ENCODE measurements around the gene SIN3B.
"Not testable (repeated sequence)": the region's sequence is repeated elsewhere in the genome, so short reads cannot be mapped to it uniquely, and the experiment has no call there.

Gene SIN3B

GRCh38 chr19:16872728-16873127 is 43.5 kb downstream of the SIN3B start:
- DNase-seq, result no peak

GRCh38 chr19:16873594-16873993 is 44.4 kb downstream of the SIN3B start:
- no peak for DNase-seq

GRCh38 chr19:16874250-16874977 is 45.2 kb downstream of the SIN3B start:
- DNase-seq, result no peak

- DNase-seq, result not testable (repeated sequence)
Observed at GRCh38 chr19:16874978-16875299, 45.7 kb downstream of the SIN3B start.

- DNase-seq, result no peak
Observed at GRCh38 chr19:16875584-16876555, 46.7 kb downstream of the SIN3B start.

- no peak for DNase-seq
Observed at GRCh38 chr19:16876904-16877361, 47.7 kb downstream of the SIN3B start.

GRCh38 chr19:16877581-16877980 is 48.4 kb downstream of the SIN3B start:
- DNase-seq, result no peak

GRCh38 chr19:16878181-16878965 is 49.2 kb downstream of the SIN3B start:
- DNase-seq, result no peak

- DNase-seq, result no peak
Observed at GRCh38 chr19:16880884-16881554, 51.8 kb downstream of the SIN3B start.

GRCh38 chr19:16882146-16882545 is 52.9 kb downstream of the SIN3B start:
- no peak for DNase-seq

- DNase-seq, result no peak
Observed at GRCh38 chr19:16883522-16883921, 54.3 kb downstream of the SIN3B start.

GRCh38 chr19:16885166-16885565 is 56.0 kb downstream of the SIN3B start:
- no peak for DNase-seq

- DNase-seq, result no peak
Observed at GRCh38 chr19:16886305-16886880, 57.2 kb downstream of the SIN3B start.

- DNase-seq, result no peak
Observed at GRCh38 chr19:16887353-16888265, 58.4 kb downstream of the SIN3B start.

GRCh38 chr19:16888629-16889365 is 59.6 kb downstream of the SIN3B start, which contains the start of gene F2RL3:
Gene F2RL3, plus strand, starts transcription at chr19:16888999. Its CDS starts 191 bp downstream, at chr19:16889190.
- no peak for DNase-seq

GRCh38 chr19:16889366-16889882 is 60.2 kb downstream of the SIN3B start:
- DNase-seq, result no peak

- DNase-seq, result no peak
Observed at GRCh38 chr19:16889883-16890460, 60.8 kb downstream of the SIN3B start.

GRCh38 chr19:16890461-16891184 is 61.4 kb downstream of the SIN3B start:
- DNase-seq, result no peak
